H1 (cell line): ENCODE data around the gene SUMF1. TPM values are rescaled to one million over a fixed set of nuclear protein-coding genes. Genes with fewer than 3 reads are reported as not detected.

Experiments
- EZH2 ChIP-seq: fragments of 200-600 bp; sonication (generic); IDR thresholded peaks from 2 replicates; pipeline ENCODE4 v1.7.1; 2012; ENCODE audit warnings: low read depth, mild to moderate bottlenecking, moderate library complexity, low read length, inconsistent platforms; ENCODE audit not compliant: severe bottlenecking
- RBBP5 ChIP-seq: IDR thresholded peaks from 2 replicates; pipeline ENCODE4 v1.7.1; 2012; ENCODE audit warnings: low read depth, mild to moderate bottlenecking, inconsistent platforms, low read length, moderate library complexity, borderline replicate concordance
- polyA plus RNA-seq, 7 experiments: library from polyadenylated mRNA; depleted of rRNA in 3 of 7; stranded (reverse) in 5 of 7; unstranded in 2 of 7; fragments of >200 nt in 5 of 7; fragments of 200-250 nt in 2 of 7; gene quantifications; 1 replicate in 5 of 7; 2 replicates in 1 of 7; 4 replicates in 1 of 7; pipeline versions ENCODE4 v1.2.1 to v1.2.3, GENCODE V29; 2011 to 2013; ENCODE audit warnings: missing spikeins in 2 of 7, mixed read lengths in 2 of 7
- total RNA-seq: library from RNA; stranded (reverse); fragmentation: NEBNext Ultra II Directional; extraction: Animal tissue kit (Norgen Biotek cat#: 25700); gene quantifications from 2 replicates; pipeline ENCODE4 v1.2.1, GENCODE V29; 2021

SUMF1 gene
- total and polyA plus RNA-seq, 2 of the 8 experiments (the other 6 are each of a cell fraction or from before 2014, with no cell fraction given) = 12.5 to 15.0 TPM

DNA sequence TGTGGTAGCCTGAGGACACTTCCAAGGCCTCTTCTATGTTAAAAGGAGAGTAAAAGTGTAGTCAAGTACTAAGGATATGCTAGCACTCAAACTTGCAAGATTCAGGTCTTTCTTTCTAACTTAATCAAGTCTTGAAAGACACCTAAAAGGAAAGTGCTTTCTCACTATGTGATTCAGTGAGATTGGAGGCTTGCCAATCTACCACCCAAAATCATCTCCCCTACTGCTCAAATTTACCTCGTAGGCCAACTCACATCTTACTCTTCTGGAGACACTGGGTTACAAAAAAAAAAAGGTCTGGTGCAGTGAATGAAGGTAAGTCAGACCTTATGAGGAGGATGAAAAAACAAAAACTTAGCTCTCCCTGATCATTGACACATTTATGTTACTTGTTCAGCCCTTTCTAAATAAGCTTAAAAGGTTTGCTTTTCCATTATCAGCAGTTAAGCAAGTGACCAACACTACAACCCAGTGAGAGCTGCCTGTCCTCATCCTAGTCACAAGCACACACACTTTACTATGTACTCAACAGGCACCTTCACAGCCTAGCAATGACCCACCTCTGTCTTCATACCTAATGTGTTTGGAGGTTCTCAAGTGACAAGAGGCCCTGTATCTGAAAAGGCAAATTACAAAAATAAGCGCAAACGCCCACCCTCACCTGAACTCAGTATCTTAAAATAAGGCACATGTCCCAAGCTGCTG, 19.6 kb downstream of the SUMF1 start (continued):
- TF ChIP-seq RBBP5 (no peak), EZH2 (no peak)
